ENCODE results near the gene SFTPD. TPM values are rescaled to one million over a fixed set of nuclear protein-coding genes. Genes with fewer than 3 reads are reported as not detected.

The SFTPD gene
- total and polyA plus RNA-seq, 9 of the 15 experiments (the other 6 are each of a cell fraction or from before 2014, with no cell fraction given): 0.20 TPM; not detected in 8

- 0 out of 2 replicates have a peak, but pooled peaks have one; percentile 5 for TF ChIP-seq CREM (IDR thresholded peaks at IDR 0.05; ENCODE audit: low read depth)
- TF ChIP-seq ZEB2 (IDR thresholded peaks at IDR 0.05): peak; percentile 77
- no peak for TF ChIP-seq ZNF830 (CRISPR knock-in tag; IDR thresholded peaks at IDR 0.05)
- peak; percentile 96 for TF ChIP-seq ARID2 (IDR thresholded peaks at IDR 0.05)
- TF ChIP-seq RB1 (IDR thresholded peaks at IDR 0.05; ENCODE audit: low read depth): peak; percentile 78
- no peak for TF ChIP-seq ZNF512 (tag; IDR thresholded peaks at IDR 0.05)
- TF ChIP-seq ZNF197 (CRISPR knock-in tag; IDR thresholded peaks at IDR 0.05; ENCODE audit: low read depth): no peak
- TF ChIP-seq MTA2 (IDR thresholded peaks at IDR 0.05; ENCODE audit: low read depth): no peak
- TF ChIP-seq MEF2A (IDR thresholded peaks at IDR 0.05; ENCODE audit: control insufficient read depth, low read depth, low read length): no peak
- TF ChIP-seq MYC (IDR thresholded peaks at IDR 0.05; ENCODE audit: low read depth, low read length): peak; percentile 93
- TF ChIP-seq MYC (CRISPR knock-in tag; IDR thresholded peaks at IDR 0.05; ENCODE audit: borderline replicate concordance, low read depth): no peak
- TF ChIP-seq HMG20B (CRISPR knock-in tag; IDR thresholded peaks at IDR 0.05): no peak
- no peak for TF ChIP-seq SP1 (CRISPR knock-in tag; IDR thresholded peaks at IDR 0.05)
- TF ChIP-seq ZNF408 (CRISPR knock-in tag; IDR thresholded peaks at IDR 0.05; ENCODE audit: low read depth): no peak
- TF ChIP-seq EZH2 (IDR thresholded peaks at IDR 0.05; ENCODE audit: borderline replicate concordance, low read depth, low read length): peak; percentile 57; the same call in 1 of the 2 replicates
- TF ChIP-seq MTA1 (IDR thresholded peaks at IDR 0.05; ENCODE audit: borderline replicate concordance): 0 out of 2 replicates have a peak, but pooled peaks have one; percentile 19
- no peak for TF ChIP-seq ZNF77 (CRISPR knock-in tag; IDR thresholded peaks at IDR 0.05)
- TF ChIP-seq, protein P1, sequence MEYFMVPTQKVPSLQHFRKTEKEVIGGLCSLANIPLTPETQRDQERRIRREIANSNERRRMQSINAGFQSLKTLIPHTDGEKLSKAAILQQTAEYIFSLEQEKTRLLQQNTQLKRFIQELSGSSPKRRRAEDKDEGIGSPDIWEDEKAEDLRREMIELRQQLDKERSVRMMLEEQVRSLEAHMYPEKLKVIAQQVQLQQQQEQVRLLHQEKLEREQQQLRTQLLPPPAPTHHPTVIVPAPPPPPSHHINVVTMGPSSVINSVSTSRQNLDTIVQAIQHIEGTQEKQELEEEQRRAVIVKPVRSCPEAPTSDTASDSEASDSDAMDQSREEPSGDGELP (CRISPR knock-in tag; IDR thresholded peaks at IDR 0.05; ENCODE audit: borderline replicate concordance): peak; percentile 85
- peak; percentile 22; the same call in 1 of the 2 replicates for TF ChIP-seq ZKSCAN1 (IDR thresholded peaks at IDR 0.05; ENCODE audit: low read depth, low read length)
- peak; percentile 72; the same call in 1 of the 2 replicates for TF ChIP-seq CTBP1 (IDR thresholded peaks at IDR 0.05; ENCODE audit: borderline replicate concordance)
- TF ChIP-seq, protein P2, sequence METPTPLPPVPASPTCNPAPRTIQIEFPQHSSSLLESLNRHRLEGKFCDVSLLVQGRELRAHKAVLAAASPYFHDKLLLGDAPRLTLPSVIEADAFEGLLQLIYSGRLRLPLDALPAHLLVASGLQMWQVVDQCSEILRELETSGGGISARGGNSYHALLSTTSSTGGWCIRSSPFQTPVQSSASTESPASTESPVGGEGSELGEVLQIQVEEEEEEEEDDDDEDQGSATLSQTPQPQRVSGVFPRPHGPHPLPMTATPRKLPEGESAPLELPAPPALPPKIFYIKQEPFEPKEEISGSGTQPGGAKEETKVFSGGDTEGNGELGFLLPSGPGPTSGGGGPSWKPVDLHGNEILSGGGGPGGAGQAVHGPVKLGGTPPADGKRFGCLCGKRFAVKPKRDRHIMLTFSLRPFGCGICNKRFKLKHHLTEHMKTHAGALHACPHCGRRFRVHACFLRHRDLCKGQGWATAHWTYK (CRISPR knock-in tag; IDR thresholded peaks at IDR 0.05): 0 out of 2 replicates have a peak, but pooled peaks have one; percentile 27
These were observed 19.4 kb downstream of the SFTPD start (continued) for GRCh38 chr10:79929409-79929904.
